T-helper 17 cell (primary cell): ENCODE results near the gene SART3. TPM values are rescaled to one million over a fixed set of nuclear protein-coding genes. Genes with fewer than 3 reads are reported as not detected.
"Not testable (repeated sequence)": the region's sequence is repeated elsewhere in the genome, so short reads cannot be mapped to it uniquely, and the experiment has no call there.

Experiments
- ATAC-seq: fragments of 150-1000 bp; cut with Tn5 transposase; 2 replicates; pipeline ENCODE4 v1.10.0; 2021; ENCODE audit warnings: mild to moderate bottlenecking, moderate library complexity
- DNase-seq, 3 donors: peaks; one replicate each; pipeline versions ENCODE4 v3.0.0 to v3.0.0-alpha.2; 2020 to 2021
- H3K9me3 ChIP-seq: one replicate; pipeline ENCODE4 v1.7.0; 2013; ENCODE audit warnings: low read length, mild to moderate bottlenecking; ENCODE audit not compliant: control insufficient read depth, poor library complexity, severe bottlenecking
- H3K27ac Mint-ChIP-seq: one replicate; pipeline ENCODE4 v1.8.0; 2022; ENCODE audit warnings: mild to moderate bottlenecking, moderate library complexity, mixed read lengths
- H3K27me3 Mint-ChIP-seq: one replicate; pipeline ENCODE4 v1.8.0; 2022; ENCODE audit warnings: mixed read lengths
- H3K36me3 Mint-ChIP-seq: one replicate; pipeline ENCODE4 v1.8.0; 2022; ENCODE audit warnings: low read depth, mixed read lengths
- H3K4me1 Mint-ChIP-seq: one replicate; pipeline ENCODE4 v1.8.0; 2022; ENCODE audit warnings: mild to moderate bottlenecking, mixed read lengths
- H3K4me3 Mint-ChIP-seq: one replicate; pipeline ENCODE4 v1.8.0; 2022; ENCODE audit warnings: mild to moderate bottlenecking, moderate library complexity, mixed read lengths
- total RNA-seq, 4 donors: library from RNA in 2 of 4; stranded (reverse) in 2 of 4; gene quantifications; one replicate each; pipeline ENCODE4 v1.2.3 and lab custom pipeline; 2022 to 2026

Gene SART3
- total RNA-seq, 2 donors from 2014 or later = 85.3 to 107 TPM

DNA sequence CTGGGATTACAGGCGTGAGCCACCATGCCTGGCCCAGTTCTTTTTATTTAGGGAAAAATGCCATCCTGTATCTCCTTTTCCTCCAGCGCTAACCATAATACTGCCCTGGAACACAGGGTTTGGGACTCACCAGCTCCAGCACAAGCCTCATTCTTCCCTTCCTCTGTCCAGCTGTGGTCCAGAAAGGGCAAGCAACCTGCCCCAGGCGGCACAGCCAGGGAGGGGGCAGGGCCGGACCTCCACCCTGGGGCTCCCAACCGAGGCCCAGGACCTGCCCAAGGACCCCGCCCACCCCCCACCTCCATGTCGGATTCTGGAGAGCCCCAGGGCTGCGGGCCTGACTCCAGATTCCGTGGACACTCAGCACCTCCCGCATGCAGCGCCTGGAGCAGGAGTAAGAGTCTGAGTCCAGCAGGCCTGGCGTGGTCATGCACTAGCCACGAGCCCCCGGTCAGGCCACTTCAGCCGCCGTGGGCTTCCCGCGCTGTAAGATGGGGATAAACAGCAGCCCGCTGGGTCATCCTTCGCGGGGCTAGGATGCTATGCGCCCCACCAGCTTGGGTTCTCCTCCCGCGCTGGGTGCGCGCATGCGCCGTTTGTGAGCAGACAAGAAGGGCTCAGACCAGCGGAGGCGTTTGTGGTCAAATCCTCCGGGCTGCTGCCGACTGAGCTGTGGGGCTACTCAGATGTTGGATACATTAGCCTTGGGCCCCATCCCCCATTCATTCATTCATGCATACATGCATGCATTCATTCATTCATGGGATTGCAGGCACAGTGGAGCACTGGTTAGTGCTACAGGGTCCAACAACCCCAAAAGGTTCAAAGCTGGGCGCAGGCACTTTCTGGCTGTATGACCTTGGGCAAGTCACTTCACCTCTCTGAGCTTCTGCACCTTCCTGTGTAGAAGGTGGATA lies 20.6 kb upstream of the SART3 start:
- peaks cover 3% of the 10 kb centered on the region for H3K36me3 Mint-ChIP-seq

DNA sequence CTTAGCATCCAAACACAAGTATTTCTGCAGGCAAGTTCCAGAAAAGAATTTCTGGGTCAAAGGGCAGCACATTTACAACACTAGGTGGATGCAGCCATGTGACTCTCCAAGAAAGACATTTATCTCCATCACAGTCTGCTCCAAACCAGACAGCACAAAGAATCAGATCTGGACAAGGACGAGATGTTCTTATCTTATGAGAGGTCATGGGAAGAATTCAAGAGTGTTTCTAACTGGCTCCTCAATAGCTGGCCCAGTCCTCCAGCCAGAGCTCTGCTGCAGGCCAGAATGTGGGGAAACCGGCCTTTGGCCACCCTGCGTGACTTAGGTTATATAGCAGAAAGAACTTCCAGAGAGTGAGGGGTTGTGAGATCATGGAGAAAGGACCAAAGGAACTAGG lies 19.6 kb upstream of the SART3 start:
- H3K9me3 ChIP-seq = no peaks in the 10 kb centered on the region
- Mint-ChIP-seq H3K36me3 (peaks cover 3% of the 10 kb centered on the region), H3K4me3 (no peak overlapping the region), H3K4me1 (peaks cover 8% of the 10 kb centered on the region), H3K27me3 (peaks cover 5% of the 10 kb centered on the region), H3K27ac (no peak overlapping the region)
- DNase-seq = no peak
- ATAC-seq = no peak

More for the DNA sequence above, 20.6 kb upstream of the SART3 start:
- DNase-seq (no peak), ATAC-seq (no peak)
- Mint-ChIP-seq H3K27me3 (peaks cover 5% of the 10 kb centered on the region), H3K4me3 (no peak overlapping the region), H3K4me1 (peaks cover 2% of the 10 kb centered on the region), H3K27ac (no peak overlapping the region)
- no peaks in the 10 kb centered on the region for H3K9me3 ChIP-seq

DNA sequence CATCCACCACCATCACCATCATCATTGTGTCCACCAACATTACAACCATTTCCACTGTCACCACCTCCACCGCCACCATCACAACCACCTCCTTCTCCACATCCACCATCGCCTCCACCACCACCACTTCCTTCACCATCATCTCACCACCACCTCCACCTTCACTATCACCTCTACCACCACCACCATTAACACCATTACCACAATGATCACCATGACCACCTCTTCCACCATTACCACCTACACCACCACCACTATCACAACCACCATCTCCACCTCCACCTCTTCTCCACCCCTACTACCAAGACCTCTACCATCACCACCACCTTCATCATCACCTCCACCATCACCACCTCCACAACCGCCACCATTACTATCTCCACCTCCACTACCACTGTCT lies 17.8 kb upstream of the SART3 start:
- no peak overlapping the region for H3K4me3 Mint-ChIP-seq
- ATAC-seq (no peak), DNase-seq (no peak)
- H3K9me3 ChIP-seq = no peaks in the 10 kb centered on the region
- peaks cover 20% of the 10 kb centered on the region for H3K4me1 Mint-ChIP-seq
- H3K36me3 Mint-ChIP-seq = peaks cover 3% of the 10 kb centered on the region
- H3K27me3 Mint-ChIP-seq = no peaks in the 10 kb centered on the region
- H3K27ac Mint-ChIP-seq = no peak overlapping the region

DNA sequence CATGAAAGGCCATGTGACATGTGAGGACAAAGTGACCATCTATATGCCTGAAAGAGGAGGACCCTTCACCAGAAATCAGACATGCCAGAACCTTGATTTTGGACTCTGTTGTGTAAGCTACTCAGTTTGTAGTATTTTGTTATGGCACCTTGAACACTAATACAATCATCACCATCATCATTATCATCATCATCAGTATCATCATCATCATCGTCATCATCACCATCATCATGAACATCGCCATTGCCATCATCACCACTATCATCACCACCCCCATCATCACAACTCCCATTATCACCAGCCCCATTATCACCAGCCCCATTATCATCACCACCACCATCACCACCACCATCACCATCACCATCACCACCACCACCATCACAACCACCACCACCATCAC lies 17.3 kb upstream of the SART3 start:
- no peak for ATAC-seq
- Mint-ChIP-seq H3K36me3 (peaks cover 3% of the 10 kb centered on the region), H3K4me3 (no peak overlapping the region), H3K27me3 (no peaks in the 10 kb centered on the region), H3K4me1 (peaks cover 20% of the 10 kb centered on the region), H3K27ac (no peak overlapping the region)
- no peaks in the 10 kb centered on the region for H3K9me3 ChIP-seq
- DNase-seq = no peak

DNA sequence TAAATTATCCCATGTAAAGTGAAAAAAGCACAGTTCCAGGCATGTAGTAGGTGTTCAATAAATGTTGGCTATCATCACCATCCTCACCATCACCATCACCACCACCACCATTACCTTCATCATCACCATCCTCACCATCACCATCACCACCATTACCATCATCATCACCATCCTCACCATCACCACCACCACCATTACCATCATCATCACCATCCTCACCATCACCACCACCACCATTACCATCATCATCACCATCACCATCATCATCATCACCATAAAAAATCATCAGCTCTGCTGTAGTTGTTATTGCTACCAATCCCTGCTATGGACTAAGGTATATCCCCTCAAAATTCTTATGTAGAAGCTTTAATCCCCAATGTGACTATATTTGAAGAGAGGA lies 16.5 kb upstream of the SART3 start:
- Mint-ChIP-seq H3K27me3 (no peaks in the 10 kb centered on the region), H3K27ac (no peak overlapping the region), H3K4me3 (no peak overlapping the region), H3K36me3 (peaks cover 3% of the 10 kb centered on the region), H3K4me1 (peaks cover 28% of the 10 kb centered on the region)
- no peaks in the 10 kb centered on the region for H3K9me3 ChIP-seq
- DNase-seq (no peak), ATAC-seq (no peak)

DNA sequence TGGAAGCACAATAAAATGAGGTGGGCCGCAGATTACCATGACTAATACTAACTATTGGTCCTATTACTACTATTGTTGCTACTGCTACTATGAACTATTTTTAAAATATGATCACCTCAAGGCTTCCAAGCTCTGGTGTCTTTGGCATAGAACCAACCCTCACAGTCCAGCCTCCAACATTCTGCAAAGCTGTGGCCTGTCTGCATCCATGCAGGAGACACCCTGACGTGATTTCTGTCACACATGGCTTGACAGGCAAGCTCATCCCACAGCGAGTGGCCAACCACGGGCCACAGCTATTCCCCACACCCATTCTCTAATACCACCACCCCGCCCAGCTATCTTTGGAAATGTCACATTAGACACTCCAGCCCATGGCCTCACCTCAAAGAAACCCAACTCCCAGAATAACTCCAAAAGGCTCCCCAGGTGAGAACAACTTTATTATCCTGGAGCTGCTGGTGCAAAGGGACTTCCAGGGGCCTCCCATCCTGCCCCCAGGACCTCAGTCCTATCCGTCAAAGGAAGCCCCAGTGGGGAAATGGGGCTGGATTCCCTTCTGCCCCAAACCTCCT lies 15.8 kb upstream of the SART3 start:
- no peaks in the 10 kb centered on the region for H3K9me3 ChIP-seq
- Mint-ChIP-seq H3K4me1 (peaks cover 35% of the 10 kb centered on the region), H3K27ac (no peak overlapping the region), H3K27me3 (no peaks in the 10 kb centered on the region), H3K4me3 (no peak overlapping the region), H3K36me3 (peaks cover 3% of the 10 kb centered on the region)
- DNase-seq (no peak), ATAC-seq (no peak)

DNA sequence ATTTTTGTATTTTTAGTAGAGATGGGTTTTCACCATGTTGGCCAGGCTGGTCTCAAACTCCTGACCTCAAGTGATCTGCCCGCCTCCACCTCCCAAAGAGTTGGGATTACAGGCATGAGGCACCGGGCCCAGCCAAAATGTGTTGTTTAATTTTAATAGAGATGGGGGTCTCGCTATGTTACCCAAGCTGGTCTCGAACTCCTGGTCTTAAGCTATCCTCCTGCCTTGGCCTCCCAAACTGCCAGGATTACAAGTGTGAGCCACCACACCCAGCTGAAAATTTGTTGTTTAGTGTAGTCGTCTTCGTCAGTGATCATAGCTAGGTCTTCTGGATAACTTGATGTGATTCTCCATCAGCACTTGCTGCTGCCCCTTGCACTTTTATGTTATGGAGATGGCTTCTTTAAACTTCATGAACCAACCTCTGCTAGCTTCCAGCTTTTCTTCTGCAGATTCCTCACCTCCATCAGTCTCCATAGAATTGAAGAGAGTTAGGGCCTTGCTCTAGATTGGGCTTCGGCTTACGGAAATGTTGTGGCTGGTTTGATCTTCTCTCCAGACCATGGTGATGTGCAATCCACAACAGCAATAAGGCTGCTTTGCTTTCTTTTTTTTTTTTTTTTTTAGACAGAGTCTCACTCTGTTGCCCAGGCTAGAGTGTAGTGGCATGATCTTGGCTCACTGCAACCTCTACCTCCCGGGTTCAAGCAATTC lies 14.4 kb upstream of the SART3 start:
- peak overlapping the region; percentile 86 for H3K27ac Mint-ChIP-seq
- H3K4me3 Mint-ChIP-seq = peak overlapping the region; percentile 67
- H3K27me3 Mint-ChIP-seq = no peaks in the 10 kb centered on the region
- H3K9me3 ChIP-seq = no peaks in the 10 kb centered on the region
- ATAC-seq = peak; percentile 65
- peaks cover 40% of the 10 kb centered on the region for H3K4me1 Mint-ChIP-seq
- no peak for DNase-seq
- peaks cover 3% of the 10 kb centered on the region for H3K36me3 Mint-ChIP-seq

DNA sequence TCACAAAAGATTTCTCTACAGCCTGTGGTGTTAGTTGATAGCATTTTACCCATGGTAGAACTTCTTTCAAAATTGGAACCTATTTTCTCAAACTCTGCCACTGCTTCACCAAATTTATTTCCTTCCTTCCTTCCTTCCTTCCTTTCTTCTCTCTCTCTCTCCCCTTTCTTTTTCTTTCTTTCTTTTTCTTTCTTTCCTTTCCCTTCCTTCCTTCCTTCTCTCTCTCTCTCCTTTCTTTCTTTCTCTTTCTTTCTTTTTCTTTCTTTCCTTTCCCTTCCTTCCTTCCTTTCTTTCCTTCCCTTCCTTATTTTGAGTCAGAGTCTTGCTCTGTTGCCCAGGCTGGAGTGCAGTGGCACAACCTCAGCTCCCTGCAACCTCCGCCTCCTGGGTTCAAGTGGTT lies 13.3 kb upstream of the SART3 start:
- Mint-ChIP-seq H3K4me1 (peaks cover 44% of the 10 kb centered on the region), H3K27ac (peak overlapping the region; percentile 86)
- DNase-seq, H3K27me3 Mint-ChIP-seq, H3K36me3 Mint-ChIP-seq, H3K9me3 ChIP-seq, ATAC-seq, H3K4me3 Mint-ChIP-seq: not testable (repeated sequence)

DNA sequence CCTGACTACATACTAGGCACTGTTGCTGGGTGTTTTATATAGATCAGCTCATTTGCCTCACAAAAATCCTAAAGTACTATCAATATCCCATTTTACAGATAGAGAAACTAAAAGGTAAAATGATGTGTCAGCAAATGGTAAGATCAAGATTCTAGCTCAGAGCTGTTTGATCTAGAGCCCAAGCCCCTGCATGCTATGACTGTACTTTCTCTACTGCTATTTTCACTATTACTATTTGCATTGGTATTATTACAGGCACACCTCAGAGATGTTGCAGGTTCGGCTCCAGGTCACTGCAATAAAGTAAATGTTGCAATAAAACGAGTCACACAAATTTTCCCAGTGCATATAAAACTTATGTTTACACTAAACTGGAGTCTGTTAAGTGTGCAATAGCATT lies 12.3 kb upstream of the SART3 start:
- H3K9me3 ChIP-seq = no peaks in the 10 kb centered on the region
- no peak for ATAC-seq
- Mint-ChIP-seq H3K4me3 (no peak overlapping the region), H3K36me3 (peaks cover 7% of the 10 kb centered on the region), H3K27ac (peak overlapping the region; percentile 92), H3K4me1 (peaks cover 54% of the 10 kb centered on the region), H3K27me3 (no peaks in the 10 kb centered on the region)
- DNase-seq = no peak

DNA sequence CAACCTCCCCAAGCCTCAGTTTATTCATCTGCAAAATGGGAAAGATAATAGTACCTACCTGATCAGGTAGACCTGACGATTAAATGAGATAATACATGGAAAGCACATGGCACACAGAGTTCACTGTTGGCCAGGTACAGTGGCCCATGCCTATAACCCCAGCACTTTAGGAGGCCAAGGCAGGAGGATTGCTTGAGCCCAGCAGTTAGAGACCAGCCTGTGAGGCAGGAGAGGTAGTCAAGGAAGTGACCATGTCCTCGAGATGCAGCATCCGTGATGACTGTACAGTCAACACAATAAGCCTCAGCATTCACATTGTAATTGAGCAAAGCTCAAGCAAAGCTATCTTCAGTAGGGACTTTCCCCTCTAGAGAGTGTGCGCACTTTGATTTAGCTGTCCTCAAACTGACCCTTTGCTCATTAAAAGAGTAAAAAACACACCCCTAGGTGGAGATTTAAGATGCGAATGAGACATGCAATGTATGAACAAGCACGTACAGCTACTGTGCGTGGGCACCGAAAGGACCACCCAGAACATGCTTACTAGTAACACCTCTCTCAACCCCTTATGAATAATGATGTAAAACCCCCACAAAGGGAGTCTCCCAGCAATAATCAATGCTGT lies 11.3 kb upstream of the SART3 start:
- H3K27me3 Mint-ChIP-seq = no peaks in the 10 kb centered on the region
- H3K27ac Mint-ChIP-seq = peak overlapping the region; percentile 92
- H3K4me3 Mint-ChIP-seq = no peak overlapping the region
- peaks cover 57% of the 10 kb centered on the region for H3K4me1 Mint-ChIP-seq
- ATAC-seq = peak; percentile 37
- H3K36me3 Mint-ChIP-seq = peaks cover 7% of the 10 kb centered on the region
- no peaks in the 10 kb centered on the region for H3K9me3 ChIP-seq
- no peak for DNase-seq

DNA sequence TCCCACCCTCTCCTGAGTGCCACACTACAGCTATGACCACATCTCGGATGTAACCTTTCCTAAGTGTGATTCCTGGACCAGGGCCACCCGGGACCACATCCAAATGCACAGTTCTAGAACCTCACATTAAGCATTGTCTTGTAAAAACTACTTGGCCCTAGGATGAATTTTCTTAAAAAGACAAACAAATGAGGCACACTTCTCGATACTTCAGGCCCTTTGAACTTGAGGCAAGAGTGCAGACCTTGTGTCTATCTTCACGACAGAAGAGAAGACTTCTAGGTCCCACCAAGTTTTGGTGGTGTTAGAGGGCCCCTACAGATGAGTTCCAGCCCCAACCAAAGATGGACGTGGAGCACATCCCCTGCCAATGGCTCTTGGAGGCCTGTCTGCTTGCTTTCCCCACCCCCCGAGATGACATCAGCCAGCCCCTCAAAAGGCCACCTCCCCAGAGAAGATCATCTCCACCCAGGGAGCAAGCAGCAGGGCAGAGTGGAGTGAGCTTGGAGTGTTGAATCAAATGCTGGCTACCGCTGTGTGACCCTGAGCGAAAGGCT lies 10.7 kb upstream of the SART3 start:
- DNase-seq (no peak), ATAC-seq (no peak)
- peaks cover 57% of the 10 kb centered on the region for H3K4me1 Mint-ChIP-seq
- no peak overlapping the region for H3K4me3 Mint-ChIP-seq
- no peaks in the 10 kb centered on the region for H3K27me3 Mint-ChIP-seq
- H3K27ac Mint-ChIP-seq = peak overlapping the region; percentile 92
- peaks cover 7% of the 10 kb centered on the region for H3K36me3 Mint-ChIP-seq
- no peaks in the 10 kb centered on the region for H3K9me3 ChIP-seq

DNA sequence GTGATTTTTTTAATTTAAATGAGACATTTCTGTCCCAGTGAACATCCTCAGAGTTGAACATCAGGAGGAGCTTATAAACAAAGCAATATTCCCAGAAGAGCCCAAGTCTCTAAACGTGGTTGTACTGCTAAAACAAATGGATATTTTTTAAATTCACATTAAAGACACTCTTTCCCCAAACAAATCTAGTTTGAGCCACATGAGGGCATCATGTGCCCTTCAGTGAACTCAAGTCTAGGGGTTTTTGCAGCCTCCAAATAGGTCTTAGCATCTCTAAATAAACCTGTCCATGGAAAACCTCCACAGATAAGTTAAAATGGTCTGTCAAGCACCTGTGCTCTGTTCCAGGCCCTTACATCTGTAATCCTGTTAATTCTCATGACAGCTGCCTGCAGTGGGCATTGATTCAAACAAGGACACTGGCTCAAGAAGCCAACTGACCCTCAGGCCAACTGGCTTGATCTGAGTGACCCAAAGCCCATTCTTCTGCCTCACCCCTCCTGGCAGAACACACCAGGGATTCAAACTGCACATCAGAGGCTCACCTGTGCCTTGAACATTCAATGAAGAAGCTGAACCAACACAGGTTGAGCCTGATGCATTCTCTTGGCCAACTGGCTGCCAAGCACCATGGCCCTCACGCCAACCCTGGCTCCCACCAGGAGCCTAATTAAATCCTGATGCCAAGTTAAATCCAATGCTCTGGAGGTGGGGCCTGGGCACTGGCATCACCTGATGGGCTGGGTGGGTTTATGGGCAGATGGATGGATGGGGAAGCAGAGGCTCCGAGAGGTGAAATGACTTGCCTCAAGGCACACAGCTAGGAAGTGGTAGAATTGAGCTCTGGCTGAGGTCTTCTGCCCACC lies 10.0 kb upstream of the SART3 start:
- Mint-ChIP-seq H3K36me3 (peaks cover 7% of the 10 kb centered on the region), H3K4me1 (peaks cover 57% of the 10 kb centered on the region), H3K4me3 (no peak overlapping the region), H3K27me3 (no peaks in the 10 kb centered on the region), H3K27ac (peak overlapping the region; percentile 99)
- no peaks in the 10 kb centered on the region for H3K9me3 ChIP-seq
- no peak for ATAC-seq
- DNase-seq = no peak
